Embryonic facial prominence (tissue), 1 donor: ENCODE measurements around the gene TBXA2R.
"Not testable (repeated sequence)": the region's sequence is repeated elsewhere in the genome, so short reads cannot be mapped to it uniquely, and the experiment has no call there.

ENCODE experiments used
- DNase-seq: peaks from one replicate; pipeline ENCODE4 v3.0.0-alpha.2; 2016; ENCODE audit errors: extremely low spot score

The TBXA2R gene

GRCh38 chr19:3606690-3607289 lies at the start of gene TBXA2R:
TSS of gene TBXA2R (minus strand) at chr19:3606875. CDS start at chr19:3600634, 6,241 bp downstream.
- DNase-seq: no peak

- DNase-seq: no peak
Measured at GRCh38 chr19:3656073-3656746, 49.5 kb upstream of the TBXA2R start.

- DNase-seq: no peak
Measured at GRCh38 chr19:3655402-3656072, 48.9 kb upstream of the TBXA2R start.

- DNase-seq: no peak
Measured at GRCh38 chr19:3653865-3654513, 47.3 kb upstream of the TBXA2R start.

GRCh38 chr19:3653081-3653795 lies 46.6 kb upstream of the TBXA2R start:
- DNase-seq: no peak

GRCh38 chr19:3652422-3652821 lies 45.7 kb upstream of the TBXA2R start:
- DNase-seq: no peak

- no peak for DNase-seq
Measured at GRCh38 chr19:3651684-3652083, 45.0 kb upstream of the TBXA2R start.

GRCh38 chr19:3649888-3650287 lies 43.2 kb upstream of the TBXA2R start:
- no peak for DNase-seq

- no peak for DNase-seq
Measured at GRCh38 chr19:3648037-3648905, 41.6 kb upstream of the TBXA2R start.

- not testable (repeated sequence) for DNase-seq
Measured at GRCh38 chr19:3647102-3647501, 40.4 kb upstream of the TBXA2R start.

- no peak for DNase-seq
Measured at GRCh38 chr19:3646336-3647092, 39.8 kb upstream of the TBXA2R start.

- DNase-seq: no peak
Measured at GRCh38 chr19:3645726-3646125, 39.1 kb upstream of the TBXA2R start.

GRCh38 chr19:3645067-3645396 lies 38.4 kb upstream of the TBXA2R start:
- no peak for DNase-seq

GRCh38 chr19:3644351-3645066 lies 37.8 kb upstream of the TBXA2R start:
- no peak for DNase-seq

GRCh38 chr19:3643674-3644313 lies 37.1 kb upstream of the TBXA2R start:
- no peak for DNase-seq

- no peak for DNase-seq
Measured at GRCh38 chr19:3642987-3643673, 36.5 kb upstream of the TBXA2R start.

GRCh38 chr19:3642296-3642695 lies 35.6 kb upstream of the TBXA2R start:
- DNase-seq: no peak

GRCh38 chr19:3641515-3642269 lies 35.0 kb upstream of the TBXA2R start:
- no peak for DNase-seq
